ENCODE results near the gene LGI4.
"Not testable (repeated sequence)": the region's sequence is repeated elsewhere in the genome, so short reads cannot be mapped to it uniquely, and the experiment has no call there.

LGI4 gene

DNA sequence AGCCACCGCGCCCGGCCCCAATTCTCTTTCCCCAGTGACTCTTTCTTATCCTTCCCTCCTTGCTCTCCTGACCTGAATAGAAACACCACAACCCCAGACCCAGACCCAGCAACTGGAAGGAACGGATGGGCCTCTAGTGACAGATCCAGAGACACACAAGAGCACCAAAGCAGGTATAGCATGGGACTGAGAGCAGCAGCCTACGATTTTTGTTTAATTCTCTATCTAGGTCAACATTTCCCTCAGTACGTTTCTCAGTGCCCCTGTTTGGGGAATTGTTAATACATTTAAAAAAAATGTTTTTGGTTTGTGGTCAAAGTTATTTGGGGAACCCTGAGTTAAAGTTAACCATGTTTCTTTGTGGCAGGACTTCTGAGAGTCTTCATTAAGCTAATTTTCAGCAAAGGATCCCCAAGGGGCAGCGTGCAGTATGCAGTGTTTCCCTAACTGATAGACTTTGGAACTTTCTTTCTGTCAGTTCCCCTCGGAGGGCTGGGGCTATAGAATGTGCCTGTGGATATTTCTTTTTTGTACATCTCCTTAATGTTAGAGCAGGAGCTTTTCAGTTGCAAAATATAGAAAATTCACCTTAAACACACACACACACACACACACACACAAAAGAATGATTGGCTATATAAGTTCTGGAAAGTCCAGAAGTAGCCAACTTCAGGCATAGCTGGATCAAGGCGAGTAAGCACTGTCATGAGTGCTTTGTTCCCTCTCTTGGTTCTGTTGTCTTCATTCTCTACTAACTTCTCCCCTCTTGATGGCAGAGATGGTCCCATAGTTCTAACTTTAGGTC, 26.0 kb upstream of the LGI4 start:
- DNase-seq: no peak

GRCh38 chr19:35159606-35160005, 24.7 kb upstream of the LGI4 start:
- no peak for DNase-seq

DNA sequence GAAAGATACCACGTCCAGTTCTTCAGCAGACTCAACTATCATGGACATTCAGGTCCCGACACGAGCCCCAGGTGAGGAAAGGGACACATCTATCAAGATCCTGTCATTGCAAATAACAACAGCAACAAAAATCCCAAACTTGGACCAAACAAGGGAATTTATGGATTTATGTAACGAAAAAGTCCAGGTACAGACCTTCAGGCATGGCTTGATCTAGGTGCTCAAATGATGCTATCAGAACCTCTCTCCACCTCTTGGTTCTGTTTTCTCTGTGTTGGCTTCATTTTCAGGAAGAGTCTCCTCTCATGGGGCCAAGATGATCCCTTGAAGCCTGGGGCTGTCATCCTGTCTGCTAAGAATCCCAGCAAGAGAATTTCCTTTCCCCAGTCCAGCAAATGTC, 22.6 kb upstream of the LGI4 start:
- DNase-seq: no peak

GRCh38 chr19:35156673-35157014, 21.8 kb upstream of the LGI4 start:
- DNase-seq: no peak

GRCh38 chr19:35155981-35156672, 21.3 kb upstream of the LGI4 start:
- DNase-seq: no peak

- peak in 1 of 5 donors; percentile 31 for DNase-seq
Measured at GRCh38 chr19:35155441-35155840, 20.6 kb upstream of the LGI4 start.

DNA sequence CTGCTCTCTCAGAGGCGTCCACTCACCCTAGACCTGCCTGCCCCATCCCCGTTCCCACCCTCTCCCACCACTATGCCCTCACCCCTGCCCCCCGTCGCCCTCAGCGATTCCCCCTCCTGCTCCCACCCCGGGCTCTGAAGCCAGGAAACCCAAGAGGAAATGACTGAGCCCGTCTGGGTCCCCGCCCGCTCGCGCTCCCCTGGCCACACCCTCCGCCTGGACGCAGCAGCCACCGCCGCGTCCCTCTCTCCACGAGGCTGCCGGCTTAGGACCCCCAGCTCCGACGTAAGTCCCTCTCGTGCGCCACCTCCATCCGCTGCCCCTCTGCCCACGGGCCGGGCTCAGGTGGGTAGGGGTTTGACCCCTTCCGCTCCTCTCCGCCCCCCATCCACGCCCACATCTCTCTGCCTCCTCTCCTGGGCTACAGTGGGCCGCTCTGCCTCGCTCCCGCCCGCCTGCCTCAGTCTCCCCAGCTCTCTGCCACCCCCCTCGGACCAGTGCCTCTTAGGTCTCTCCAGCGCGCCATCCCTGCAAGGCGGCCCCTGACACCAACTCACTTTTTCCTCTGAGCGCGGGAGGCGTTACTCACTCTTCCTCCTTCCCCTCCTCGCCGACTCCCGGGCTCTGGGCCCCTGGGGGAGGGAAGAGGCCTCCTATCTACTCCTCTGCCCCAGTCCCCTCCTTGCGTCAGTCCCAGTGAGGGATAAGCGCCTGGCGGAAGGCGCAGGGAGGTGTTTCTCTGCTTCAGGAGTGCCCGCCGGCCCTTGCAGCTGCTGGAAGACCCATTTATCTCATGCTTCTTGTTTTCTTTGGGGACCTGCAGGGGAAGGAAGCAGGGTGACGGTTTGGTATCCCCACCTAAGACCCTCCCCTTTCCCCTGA, 19.9 kb upstream of the LGI4 start, which contains the start of gene FXYD5:
Gene FXYD5, plus strand, starts transcription at position 211 of the 882 bp plus-strand sequence. CDS start 816 bp downstream, outside the sequence.
- peak; percentile 45 to 67 (median 62) for DNase-seq

- peak; percentile 47 to 74 (median 62) for DNase-seq
Measured at GRCh38 chr19:35153701-35154524, 19.1 kb upstream of the LGI4 start.

DNA sequence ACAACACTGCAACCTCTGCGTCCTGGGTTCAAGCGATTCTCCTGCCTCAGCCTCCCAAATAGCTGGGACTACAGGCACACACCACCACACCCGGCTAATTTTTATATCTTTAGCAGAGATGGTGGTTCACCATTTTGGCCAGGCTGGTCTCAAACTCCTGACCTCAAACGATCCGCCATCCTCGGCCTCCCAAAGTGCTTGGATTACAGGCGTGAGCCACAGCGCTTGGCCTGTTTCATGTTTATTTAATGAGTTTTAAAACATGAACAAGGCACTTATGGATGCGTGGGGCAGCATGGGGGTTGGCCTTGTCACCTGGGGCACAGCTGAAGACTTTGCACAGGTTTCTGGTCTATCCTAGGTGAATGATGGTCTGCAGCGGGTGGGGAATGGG, 18.3 kb upstream of the LGI4 start:
- not testable (repeated sequence) for DNase-seq

GRCh38 chr19:35151273-35152065, 16.6 kb upstream of the LGI4 start:
- no peak for DNase-seq

DNA sequence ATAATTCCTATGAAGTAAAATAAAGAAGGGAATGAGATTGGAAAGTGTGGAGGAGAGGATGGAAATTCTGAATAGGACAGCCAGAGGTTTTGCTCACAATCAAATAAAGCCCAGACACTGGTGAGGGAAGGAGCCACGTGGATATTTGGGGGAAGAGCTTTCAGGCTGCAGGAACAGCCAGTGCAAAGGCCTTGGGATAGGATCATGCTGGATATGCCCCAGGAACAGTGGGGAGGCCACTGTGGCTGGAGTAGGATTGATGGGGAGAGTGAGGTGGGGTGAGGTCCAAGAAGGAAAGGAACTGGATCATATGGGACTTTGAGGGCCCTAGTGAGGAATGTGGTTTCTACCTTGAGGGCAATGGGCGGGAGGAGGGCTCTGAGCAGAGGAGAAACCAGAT, 15.6 kb upstream of the LGI4 start:
- no peak for DNase-seq

DNA sequence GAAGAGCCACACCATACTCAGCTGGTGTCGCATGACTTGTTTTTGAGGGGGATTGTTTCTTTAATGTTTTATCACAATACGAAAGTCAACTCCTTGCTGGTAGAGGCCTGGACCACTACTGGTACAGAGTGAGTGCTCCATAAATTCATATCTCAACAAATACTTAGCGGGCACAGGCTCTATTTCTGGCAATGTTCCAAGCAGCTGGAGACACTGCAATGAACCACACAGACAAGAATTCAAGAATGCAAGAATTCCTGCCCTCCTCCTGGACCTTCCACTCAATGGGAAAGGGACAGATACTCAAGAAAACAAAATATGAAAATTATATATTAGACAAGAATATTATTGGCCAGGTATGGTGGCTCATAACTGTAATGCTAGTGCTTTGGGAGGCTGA, 14.6 kb upstream of the LGI4 start:
- DNase-seq: no peak

DNA sequence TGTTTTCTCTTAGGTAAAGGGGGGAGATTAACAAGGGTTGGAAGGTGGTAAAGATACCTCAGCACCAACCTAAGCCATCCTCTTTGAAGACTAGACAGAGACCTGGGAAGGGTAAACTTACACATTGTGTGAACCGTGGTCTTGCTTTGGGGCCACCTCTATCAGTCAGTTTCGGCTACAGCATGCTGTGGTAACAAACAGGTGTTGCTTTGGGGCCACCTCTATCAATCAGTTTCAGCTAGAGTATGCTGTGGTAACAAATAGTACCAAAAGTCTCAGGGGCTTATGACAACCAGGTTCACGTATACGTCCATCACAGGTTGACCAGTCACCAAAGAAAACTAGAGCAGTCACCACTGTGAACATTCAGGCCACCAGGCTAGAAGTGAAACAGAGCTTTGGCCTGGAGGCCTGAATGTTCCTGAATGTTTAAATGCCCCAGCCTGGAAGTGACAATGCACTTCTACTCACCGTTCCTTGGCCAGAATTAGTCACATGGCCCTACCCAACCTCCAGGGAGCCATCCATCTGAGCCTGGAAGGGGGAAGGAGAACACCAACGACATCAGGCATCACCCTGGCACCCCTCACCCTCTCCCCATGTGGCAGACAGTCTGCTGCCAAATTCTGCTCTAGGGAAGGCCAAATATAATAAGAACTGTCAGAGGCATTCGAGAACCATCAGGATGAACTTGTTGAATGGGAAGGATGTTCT, 12.0 kb upstream of the LGI4 start:
- DNase-seq: no peak

DNA sequence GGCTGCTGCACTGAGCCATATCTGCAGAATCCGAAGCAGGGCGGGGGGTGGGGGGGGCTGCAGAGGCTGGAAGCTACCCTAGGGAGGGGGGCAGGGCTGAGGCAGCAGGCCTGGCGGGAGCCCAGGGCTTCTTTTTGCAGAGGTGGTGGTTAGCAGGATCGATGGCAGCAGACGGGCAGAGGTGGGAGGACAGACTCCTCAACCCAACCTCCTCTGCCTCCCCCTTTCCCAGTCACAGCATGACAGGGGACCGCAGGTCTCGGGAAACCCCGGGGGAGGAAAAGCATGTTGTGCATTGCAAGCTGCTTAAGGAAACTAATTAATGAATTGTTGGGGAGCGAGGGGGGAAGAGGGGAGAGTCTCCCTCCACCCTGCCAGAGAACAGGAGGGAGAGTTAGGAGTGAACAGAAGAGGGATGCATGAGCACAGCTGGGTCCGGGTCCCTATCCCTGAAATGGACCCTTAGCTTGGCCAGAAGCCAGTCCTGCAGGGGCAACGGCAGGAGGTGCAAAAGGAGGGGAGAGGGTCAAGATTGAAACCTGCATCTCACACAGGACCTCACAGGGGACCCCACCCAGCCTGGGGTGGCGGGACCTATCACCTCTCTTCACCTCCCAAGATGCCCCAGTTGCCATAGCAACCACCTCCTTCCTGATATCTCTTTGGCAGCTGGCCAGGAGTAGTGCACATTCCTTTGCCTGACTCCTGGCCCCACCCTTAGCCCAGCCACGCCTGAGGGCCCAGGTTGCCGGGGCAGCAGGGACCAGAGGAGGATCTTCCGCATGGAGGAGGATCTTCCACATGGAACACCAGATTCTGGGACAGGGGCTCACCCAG, 10.0 kb upstream of the LGI4 start:
- DNase-seq: peak in 3 of 5 donors; percentile 25 to 27 (median 25)

- DNase-seq: no peak
Measured at GRCh38 chr19:35144259-35144599, 9.4 kb upstream of the LGI4 start.

DNA sequence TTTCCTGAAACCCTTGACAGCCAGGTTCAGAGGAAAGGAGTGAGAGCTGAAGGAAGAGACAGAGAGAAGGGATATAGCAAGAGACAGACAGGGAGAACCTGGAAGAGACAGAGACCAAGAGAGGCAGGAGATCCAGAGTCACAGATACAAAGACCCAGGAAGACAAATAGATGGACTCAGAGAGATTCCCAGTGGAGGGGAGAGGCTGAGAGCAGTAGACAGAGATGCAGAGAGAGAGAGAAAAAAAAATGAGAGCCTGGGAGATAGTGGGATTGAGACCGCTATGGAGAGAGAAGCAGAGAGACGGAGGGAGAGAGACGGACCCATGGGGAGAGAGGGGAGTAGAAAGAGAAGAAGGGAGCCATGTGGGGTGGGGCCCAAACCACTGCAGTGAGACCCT, 9.0 kb upstream of the LGI4 start:
- no peak for DNase-seq

DNA sequence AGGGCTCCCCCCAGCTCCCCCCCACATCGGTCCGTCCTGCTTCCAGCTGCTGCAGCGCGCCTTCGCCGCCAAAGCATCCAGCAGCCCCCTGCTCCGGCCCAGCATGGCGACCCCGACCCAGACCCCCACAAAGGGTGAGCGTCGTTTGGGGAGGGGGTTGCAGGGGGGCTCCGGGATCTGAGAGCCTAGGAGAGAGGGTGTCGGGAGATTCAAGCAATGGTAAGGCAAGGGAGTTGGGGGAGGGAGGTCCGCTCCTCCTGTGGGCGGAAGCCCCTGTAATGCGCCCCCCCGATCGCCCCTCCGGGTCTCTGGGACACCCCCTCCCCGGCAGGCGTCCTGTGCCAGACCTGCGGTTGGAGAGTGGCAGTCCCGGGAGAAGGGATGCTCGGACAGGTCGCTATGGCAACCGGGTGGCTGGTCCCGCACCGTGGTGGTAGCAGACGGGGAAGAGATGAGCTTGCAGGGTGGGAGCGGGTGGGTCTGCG, 8.4 kb upstream of the LGI4 start, which contains the start of gene FXYD7:
Gene FXYD7, plus strand, starts transcription at position 25 of the 485 bp plus-strand sequence. Its CDS starts 79 bp downstream, at position 104.
- no peak for DNase-seq

- DNase-seq: peak; percentile 50 to 71 (median 62)
Measured at GRCh38 chr19:35142606-35143230, 7.9 kb upstream of the LGI4 start.
